K562 (cell line): ENCODE data around the gene ATP5PB. TPM values are rescaled to one million over a fixed set of nuclear protein-coding genes. Genes with fewer than 3 reads are reported as not detected.

Experiments
- BACH1 ChIP-seq: fragments of 200-800 bp; sonication (Bioruptor generic); IDR thresholded peaks from 2 replicates; pipeline ENCODE4 v1.6.1; 2016; ENCODE audit warnings: missing genetic modification characterization, missing compliant biosample characterization
- BRD9 ChIP-seq: fragments of 450-650 bp; IDR thresholded peaks from 2 replicates; pipeline ENCODE4 v1.6.1; 2018; ENCODE audit warnings: low read depth; ENCODE audit not compliant: partially characterized antibody
- GATA2 ChIP-seq: sonication (generic); formaldehyde crosslinking; IDR thresholded peaks from 2 replicates; pipeline ENCODE4 v1.4.0; 2020; ENCODE audit warnings: mild to moderate bottlenecking, missing genetic modification reagents
- NCOA2 ChIP-seq, 2 experiments: fragments of 450-650 bp; IDR thresholded peaks; 2 replicates each; pipeline ENCODE4 v1.6.1; 2018; ENCODE audit warnings: mild to moderate bottlenecking in 2 of 2, moderate library complexity in 1 of 2; ENCODE audit not compliant: partially characterized antibody in 2 of 2
- NR2C2 ChIP-seq, 2 experiments: fragments of 200-800 bp in 1 of 2; sonication (Bioruptor generic) in 1 of 2; sonication (generic) in 1 of 2; formaldehyde crosslinking in 1 of 2; IDR thresholded peaks; 2 replicates each; pipeline versions ENCODE4 v1.6.1 to v1.8.0; 2016 to 2022; ENCODE audit warnings: mild to moderate bottlenecking in 1 of 2, missing compliant biosample characterization in 1 of 2, missing genetic modification characterization in 1 of 2, missing genetic modification reagents in 1 of 2
- NUFIP1 ChIP-seq: fragments of 450-650 bp; IDR thresholded peaks from 2 replicates; pipeline ENCODE4 v1.6.1; 2018; ENCODE audit not compliant: partially characterized antibody
- PRPF4 ChIP-seq: fragments of 200-400 bp; formaldehyde crosslinking; IDR thresholded peaks from one replicate; pipeline ENCODE4 v1.6.1; 2017; ENCODE audit warnings: low read length, low read depth, mild to moderate bottlenecking; ENCODE audit not compliant: insufficient read depth, poor library complexity, severe bottlenecking
- RB1 ChIP-seq: fragments of 450-650 bp; IDR thresholded peaks from 2 replicates; pipeline ENCODE4 v1.6.1; 2017; ENCODE audit warnings: low read depth, mild to moderate bottlenecking
- RBM17 ChIP-seq: fragments of 200-400 bp; formaldehyde crosslinking; IDR thresholded peaks from 2 replicates; pipeline ENCODE4 v1.6.1; 2017; ENCODE audit warnings: low read depth, mild to moderate bottlenecking, low read length, borderline replicate concordance
- SRSF3 ChIP-seq: fragments of 200-400 bp; formaldehyde crosslinking; IDR thresholded peaks from 2 replicates; pipeline ENCODE4 v1.6.1; 2016; ENCODE audit warnings: mild to moderate bottlenecking, low read length, moderate library complexity; ENCODE audit not compliant: insufficient read depth
- ZNF212 ChIP-seq: fragments of 450-650 bp; formaldehyde crosslinking; IDR thresholded peaks from 2 replicates; pipeline ENCODE4 v1.4.0; 2020; ENCODE audit warnings: mild to moderate bottlenecking
- ZSCAN32 ChIP-seq: fragments of 450-650 bp; formaldehyde crosslinking; IDR thresholded peaks from 2 replicates; pipeline ENCODE4 v1.4.0; 2020; ENCODE audit warnings: mild to moderate bottlenecking, moderate library complexity
- polyA plus RNA-seq, 8 experiments: library from polyadenylated mRNA; depleted of rRNA in 4 of 8; stranded (reverse) in 5 of 8; unstranded in 3 of 8; fragments of >200 nt; fragmentation: Nextera tagmentation in 2 of 8; fragmentation: Illumina TruSeq in 1 of 8; extraction: Ambion mirVana in 2 of 8; extraction: Trizol in 1 of 8; gene quantifications; 2 replicates each; pipeline versions ENCODE4 v1.2.1 to v1.2.3, GENCODE V29; 2011 to 2014; ENCODE audit warnings: inconsistent platforms in 1 of 8, missing spikeins in 1 of 8
- total RNA-seq, 7 experiments: library from RNA; depleted of rRNA in 6 of 7; stranded (reverse); fragments of >200 nt in 6 of 7; fragmentation: Illumina TruSeq in 2 of 7; extraction: Trizol in 2 of 7; gene quantifications; 2 replicates each; pipeline versions ENCODE4 v1.2.1 to v1.2.3, GENCODE V29; 2011 to 2021; ENCODE audit warnings: low replicate concordance in 1 of 7
- TF ChIP-seq, protein P1 (sequence below), 2 experiments: fragments of 450-650 bp in 1 of 2; IDR thresholded peaks; 2 replicates each; pipeline ENCODE4 v1.6.1; 2011 to 2017; ENCODE audit warnings: low read depth in 2 of 2, antibody characterized with exemption in 1 of 2, borderline replicate concordance in 1 of 2, low read length in 1 of 2, mild to moderate bottlenecking in 1 of 2, mixed read lengths in 1 of 2; ENCODE audit not compliant: control insufficient read depth in 1 of 2
- TF ChIP-seq, protein P2 (sequence below): fragments of 200-800 bp; sonication (Bioruptor generic); IDR thresholded peaks from 2 replicates; pipeline ENCODE4 v1.6.1; 2017; ENCODE audit warnings: missing genetic modification characterization, missing compliant biosample characterization
- TF ChIP-seq, protein P3 (sequence below): fragments of 450-650 bp; conservative IDR thresholded peaks from 2 replicates; pipeline ENCODE4 v1.6.1; 2016; ENCODE audit warnings: missing genetic modification characterization, low read depth, mild to moderate bottlenecking, control low read depth, missing compliant biosample characterization
- TF ChIP-seq, protein P4 (sequence below): fragments of 450-650 bp; IDR thresholded peaks from 2 replicates; pipeline ENCODE4 v1.6.1; 2018; ENCODE audit warnings: mild to moderate bottlenecking, low read depth; ENCODE audit not compliant: partially characterized antibody
- TF ChIP-seq, protein P5 (sequence below): fragments of 250-450 bp; sonication (Bioruptor Pico); IDR thresholded peaks from 2 replicates; pipeline ENCODE4 v1.8.0; 2022; ENCODE audit warnings: inconsistent platforms

Gene ATP5PB
- total and polyA plus RNA-seq, 9 of the 15 experiments (the other 6 are each of a cell fraction or from before 2014, with no cell fraction given) = 651 to 2,735 (median 1,061) TPM

DNA sequence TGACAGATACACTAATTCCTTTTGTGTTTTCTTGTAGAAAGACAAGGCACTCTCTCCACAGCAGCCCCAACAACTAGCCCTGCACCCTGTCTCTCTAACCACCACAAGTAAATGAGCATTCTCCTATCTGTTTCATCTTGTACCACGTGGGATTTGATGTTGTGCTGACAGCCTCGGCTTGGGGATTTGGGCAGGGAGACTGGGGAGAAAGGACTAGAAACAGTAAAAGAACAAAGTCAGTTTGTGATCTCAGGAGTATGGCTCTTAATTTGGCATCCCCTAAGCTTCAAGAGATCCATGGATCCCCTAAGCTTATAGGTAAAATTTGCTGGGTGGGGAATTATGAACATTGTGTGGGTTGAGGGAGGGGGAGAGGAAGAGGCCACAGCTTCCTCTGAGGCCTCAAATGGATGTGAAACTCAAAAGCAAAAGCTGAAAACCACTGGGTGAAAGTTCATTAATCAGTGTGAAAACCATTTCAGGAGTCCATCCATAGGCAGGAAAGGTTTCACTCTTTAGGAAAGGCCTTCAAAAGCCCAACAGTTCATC is 27.6 kb downstream of the ATP5PB start (continued):
- TF ChIP-seq, protein P1, sequence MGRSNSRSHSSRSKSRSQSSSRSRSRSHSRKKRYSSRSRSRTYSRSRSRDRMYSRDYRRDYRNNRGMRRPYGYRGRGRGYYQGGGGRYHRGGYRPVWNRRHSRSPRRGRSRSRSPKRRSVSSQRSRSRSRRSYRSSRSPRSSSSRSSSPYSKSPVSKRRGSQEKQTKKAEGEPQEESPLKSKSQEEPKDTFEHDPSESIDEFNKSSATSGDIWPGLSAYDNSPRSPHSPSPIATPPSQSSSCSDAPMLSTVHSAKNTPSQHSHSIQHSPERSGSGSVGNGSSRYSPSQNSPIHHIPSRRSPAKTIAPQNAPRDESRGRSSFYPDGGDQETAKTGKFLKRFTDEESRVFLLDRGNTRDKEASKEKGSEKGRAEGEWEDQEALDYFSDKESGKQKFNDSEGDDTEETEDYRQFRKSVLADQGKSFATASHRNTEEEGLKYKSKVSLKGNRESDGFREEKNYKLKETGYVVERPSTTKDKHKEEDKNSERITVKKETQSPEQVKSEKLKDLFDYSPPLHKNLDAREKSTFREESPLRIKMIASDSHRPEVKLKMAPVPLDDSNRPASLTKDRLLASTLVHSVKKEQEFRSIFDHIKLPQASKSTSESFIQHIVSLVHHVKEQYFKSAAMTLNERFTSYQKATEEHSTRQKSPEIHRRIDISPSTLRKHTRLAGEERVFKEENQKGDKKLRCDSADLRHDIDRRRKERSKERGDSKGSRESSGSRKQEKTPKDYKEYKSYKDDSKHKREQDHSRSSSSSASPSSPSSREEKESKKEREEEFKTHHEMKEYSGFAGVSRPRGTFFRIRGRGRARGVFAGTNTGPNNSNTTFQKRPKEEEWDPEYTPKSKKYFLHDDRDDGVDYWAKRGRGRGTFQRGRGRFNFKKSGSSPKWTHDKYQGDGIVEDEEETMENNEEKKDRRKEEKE (IDR thresholded peaks at IDR 0.05; ENCODE audit: borderline replicate concordance in 1 of 2, control insufficient read depth in 1 of 2, low read depth in 2 of 2, low read length in 1 of 2) = no peak
- TF ChIP-seq BRD9 = no peak
- no peak for TF ChIP-seq SRSF3
- no peak for TF ChIP-seq NCOA2 (IDR thresholded peaks at IDR 0.05; ENCODE audit: partially characterized antibody in 2 of 2)
- no peak for TF ChIP-seq NUFIP1
- no peak for TF ChIP-seq RB1
- TF ChIP-seq ZNF212 = no peak
- no peak for TF ChIP-seq RBM17
- no peak for TF ChIP-seq PRPF4
- TF ChIP-seq ZSCAN32 (CRISPR knock-in tag) = no peak
- 0 out of 2 replicates have a peak, but pooled peaks have one; percentile 47 for TF ChIP-seq BACH1
- TF ChIP-seq, protein P2, sequence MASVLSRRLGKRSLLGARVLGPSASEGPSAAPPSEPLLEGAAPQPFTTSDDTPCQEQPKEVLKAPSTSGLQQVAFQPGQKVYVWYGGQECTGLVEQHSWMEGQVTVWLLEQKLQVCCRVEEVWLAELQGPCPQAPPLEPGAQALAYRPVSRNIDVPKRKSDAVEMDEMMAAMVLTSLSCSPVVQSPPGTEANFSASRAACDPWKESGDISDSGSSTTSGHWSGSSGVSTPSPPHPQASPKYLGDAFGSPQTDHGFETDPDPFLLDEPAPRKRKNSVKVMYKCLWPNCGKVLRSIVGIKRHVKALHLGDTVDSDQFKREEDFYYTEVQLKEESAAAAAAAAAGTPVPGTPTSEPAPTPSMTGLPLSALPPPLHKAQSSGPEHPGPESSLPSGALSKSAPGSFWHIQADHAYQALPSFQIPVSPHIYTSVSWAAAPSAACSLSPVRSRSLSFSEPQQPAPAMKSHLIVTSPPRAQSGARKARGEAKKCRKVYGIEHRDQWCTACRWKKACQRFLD = no peak; the same call in 1 of the 2 replicates
- TF ChIP-seq, protein P3, sequence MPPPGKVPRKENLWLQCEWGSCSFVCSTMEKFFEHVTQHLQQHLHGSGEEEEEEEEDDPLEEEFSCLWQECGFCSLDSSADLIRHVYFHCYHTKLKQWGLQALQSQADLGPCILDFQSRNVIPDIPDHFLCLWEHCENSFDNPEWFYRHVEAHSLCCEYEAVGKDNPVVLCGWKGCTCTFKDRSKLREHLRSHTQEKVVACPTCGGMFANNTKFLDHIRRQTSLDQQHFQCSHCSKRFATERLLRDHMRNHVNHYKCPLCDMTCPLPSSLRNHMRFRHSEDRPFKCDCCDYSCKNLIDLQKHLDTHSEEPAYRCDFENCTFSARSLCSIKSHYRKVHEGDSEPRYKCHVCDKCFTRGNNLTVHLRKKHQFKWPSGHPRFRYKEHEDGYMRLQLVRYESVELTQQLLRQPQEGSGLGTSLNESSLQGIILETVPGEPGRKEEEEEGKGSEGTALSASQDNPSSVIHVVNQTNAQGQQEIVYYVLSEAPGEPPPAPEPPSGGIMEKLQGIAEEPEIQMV = no peak
- TF ChIP-seq GATA2 = no peak
- no peak for TF ChIP-seq NR2C2 (CRISPR knock-in tag; IDR thresholded peaks at IDR 0.05)
- peak; percentile 77; the same call in 1 of the 2 replicates for TF ChIP-seq NR2C2 (tag; IDR thresholded peaks at IDR 0.05)
- TF ChIP-seq, protein P4, sequence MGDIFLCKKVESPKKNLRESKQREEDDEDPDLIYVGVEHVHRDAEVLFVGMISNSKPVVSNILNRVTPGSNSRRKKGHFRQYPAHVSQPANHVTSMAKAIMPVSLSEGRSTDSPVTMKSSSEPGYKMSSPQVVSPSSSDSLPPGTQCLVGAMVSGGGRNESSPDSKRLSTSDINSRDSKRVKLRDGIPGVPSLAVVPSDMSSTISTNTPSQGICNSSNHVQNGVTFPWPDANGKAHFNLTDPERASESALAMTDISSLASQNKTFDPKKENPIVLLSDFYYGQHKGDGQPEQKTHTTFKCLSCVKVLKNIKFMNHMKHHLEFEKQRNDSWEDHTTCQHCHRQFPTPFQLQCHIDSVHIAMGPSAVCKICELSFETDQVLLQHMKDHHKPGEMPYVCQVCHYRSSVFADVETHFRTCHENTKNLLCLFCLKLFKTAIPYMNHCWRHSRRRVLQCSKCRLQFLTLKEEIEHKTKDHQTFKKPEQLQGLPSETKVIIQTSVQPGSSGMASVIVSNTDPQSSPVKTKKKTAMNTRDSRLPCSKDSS = no peak
- TF ChIP-seq, protein P5, sequence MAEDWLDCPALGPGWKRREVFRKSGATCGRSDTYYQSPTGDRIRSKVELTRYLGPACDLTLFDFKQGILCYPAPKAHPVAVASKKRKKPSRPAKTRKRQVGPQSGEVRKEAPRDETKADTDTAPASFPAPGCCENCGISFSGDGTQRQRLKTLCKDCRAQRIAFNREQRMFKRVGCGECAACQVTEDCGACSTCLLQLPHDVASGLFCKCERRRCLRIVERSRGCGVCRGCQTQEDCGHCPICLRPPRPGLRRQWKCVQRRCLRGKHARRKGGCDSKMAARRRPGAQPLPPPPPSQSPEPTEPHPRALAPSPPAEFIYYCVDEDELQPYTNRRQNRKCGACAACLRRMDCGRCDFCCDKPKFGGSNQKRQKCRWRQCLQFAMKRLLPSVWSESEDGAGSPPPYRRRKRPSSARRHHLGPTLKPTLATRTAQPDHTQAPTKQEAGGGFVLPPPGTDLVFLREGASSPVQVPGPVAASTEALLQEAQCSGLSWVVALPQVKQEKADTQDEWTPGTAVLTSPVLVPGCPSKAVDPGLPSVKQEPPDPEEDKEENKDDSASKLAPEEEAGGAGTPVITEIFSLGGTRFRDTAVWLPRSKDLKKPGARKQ (CRISPR knock-in tag) = no peak
